ENCODE measurements around the gene FYN. TPM values are rescaled to one million over a fixed set of nuclear protein-coding genes. Genes with fewer than 3 reads are reported as not detected.

The FYN gene
- total and polyA plus RNA-seq, 10 of the 15 experiments (the other 5 are each of a cell fraction or from before 2014, with no cell fraction given) = 51.4 to 247 (median 138) TPM

- H3K79me2 ChIP-seq (ENCODE audit: control insufficient read depth, insufficient read depth, low read length) = no peaks in the 10 kb centered on the region
- in situ Hi-C loops (cut with MboI) = no loop called here
- no peaks in the 10 kb centered on the region for H3K9me3 ChIP-seq (replicated peaks; ENCODE audit: control insufficient read depth, insufficient read depth, low read length)
- intact Hi-C loops (cut with micrococcal nuclease; ENCODE audit: unreplicated experiment) = no loop called here
- CTCF ChIA-PET = interaction anchor here (0.7 to 1.3 kb wide), 2 partner anchors 385 to 400 kb away, joined by 3 read pairs; no protein-coding TSS in a partner anchor
- ATAC-seq (no peak), DNase-seq (ENCODE audit: low read depth, low spot score) (no peak), FAIRE-seq (no peak)
- TF ChIP-seq PAX5 (IDR thresholded peaks at IDR 0.05; ENCODE audit: borderline replicate concordance, low read depth, low read length) = no peak
- TF ChIP-seq KLF5 (IDR thresholded peaks at IDR 0.05; ENCODE audit: partially characterized antibody) = no peak
- no peak for TF ChIP-seq NRF1 (conservative IDR thresholded peaks at IDR 0.05; ENCODE audit: low read depth, low read length)
- TF ChIP-seq MYB (IDR thresholded peaks at IDR 0.05; ENCODE audit: borderline replicate concordance, low read depth, low read length) = no peak
- no peak for TF ChIP-seq MLLT1 (IDR thresholded peaks at IDR 0.05)
- TF ChIP-seq ZNF384 (IDR thresholded peaks at IDR 0.05; ENCODE audit: borderline replicate concordance, low read depth, low read length) = no peak
- TF ChIP-seq CEBPZ (IDR thresholded peaks at IDR 0.05; ENCODE audit: low read depth, low read length) = no peak
- TF ChIP-seq ATF7 (IDR thresholded peaks at IDR 0.05; ENCODE audit: low read depth) = no peak
- no peak for TF ChIP-seq MAX (IDR thresholded peaks at IDR 0.05; ENCODE audit: low read depth, low read length)
- TF ChIP-seq RCOR1 (conservative IDR thresholded peaks at IDR 0.05; ENCODE audit: low read depth, low read length) = no peak
- TF ChIP-seq CREM (IDR thresholded peaks at IDR 0.05; ENCODE audit: low read depth) = no peak
- TF ChIP-seq SMAD1 (IDR thresholded peaks at IDR 0.05; ENCODE audit: low read depth, partially characterized antibody) = no peak
- BruUV-seq (replicated peaks) = no TSS peak
- no peaks in the 10 kb centered on the region for H3K27me3 ChIP-seq (replicated peaks in 1 of 2; ENCODE audit: control insufficient read depth in 2 of 2, insufficient read depth in 2 of 2, low read length in 1 of 2)
- peaks cover 9 to 10% of the 10 kb centered on the region in 2 experiments; a peak in 3 of 4 replicates for H3K36me3 ChIP-seq (ENCODE audit: control insufficient read depth in 2 of 2, insufficient read depth in 2 of 2, low read length in 1 of 2)
- no peak overlapping the region for H2AFZ ChIP-seq (ENCODE audit: control insufficient read depth, low read depth, low read length)
- H3K27ac ChIP-seq (ENCODE audit: control insufficient read depth, insufficient read depth) = no peak overlapping the region
- POLR2A ChIA-PET = no interaction called here
- SMC1A ChIA-PET (ENCODE audit: uncharacterized antibody, unreplicated experiment) = interaction anchor here (0.7 to 1.1 kb wide), 2 partner anchors 10 to 446 kb away, joined by 3 read pairs; no protein-coding TSS in a partner anchor
- RAD21 ChIA-PET (ENCODE audit: unreplicated experiment) = no interaction called here
- no peaks in the 10 kb centered on the region for H3K4me1 ChIP-seq (ENCODE audit: control insufficient read depth, insufficient read depth, low read length)
- H3K4me2 ChIP-seq (ENCODE audit: control insufficient read depth, insufficient read depth) = no peak overlapping the region
- WGBS (ENCODE audit: insufficient coverage, insufficient replicate concordance, low lambda C conversion rate, missing lambda C conversion rate) = 80% methylated on average over 4 of the region's 4 CpGs
- no peak overlapping the region for H3K9ac ChIP-seq (ENCODE audit: control insufficient read depth, insufficient read depth, low read length)
- no peak overlapping the region for H3K4me3 ChIP-seq
- no peaks in the 10 kb centered on the region for H4K20me1 ChIP-seq (ENCODE audit: control insufficient read depth, insufficient read depth)
Measured at GRCh38 chr6:111658462-111659154, 214.6 kb downstream of the FYN start.
